ENCODE results near the gene CFAP70. TPM values are rescaled to one million over a fixed set of nuclear protein-coding genes. Genes with fewer than 3 reads are reported as not detected.

Gene CFAP70
- total RNA-seq, 4 donors from 2014 or later: 9.9 to 12.5 (median 11.7) TPM

GRCh38 chr10:73218431-73219191 lies 140.1 kb downstream of the CFAP70 start:
- no peak for DNase-seq
- WGBS, 2 donors: 92 to 97% methylated on average over 2 of the region's 2 CpGs
- H3K27ac ChIP-seq: no peak overlapping the region
- no peaks in the 10 kb centered on the region for H3K4me1 ChIP-seq
- H3K9me3 ChIP-seq: no peaks in the 10 kb centered on the region
- H3K36me3 ChIP-seq: peaks cover 10 to 11% of the 10 kb centered on the region in 2 donors
- no peak overlapping the region for H3K4me3 ChIP-seq (replicated peaks in 1 of 3)
- intact Hi-C loops (cut with DNase I): no loop called here
- no peak for TF ChIP-seq POLR2A (IDR thresholded peaks at IDR 0.05)
- TF ChIP-seq, protein P1, sequence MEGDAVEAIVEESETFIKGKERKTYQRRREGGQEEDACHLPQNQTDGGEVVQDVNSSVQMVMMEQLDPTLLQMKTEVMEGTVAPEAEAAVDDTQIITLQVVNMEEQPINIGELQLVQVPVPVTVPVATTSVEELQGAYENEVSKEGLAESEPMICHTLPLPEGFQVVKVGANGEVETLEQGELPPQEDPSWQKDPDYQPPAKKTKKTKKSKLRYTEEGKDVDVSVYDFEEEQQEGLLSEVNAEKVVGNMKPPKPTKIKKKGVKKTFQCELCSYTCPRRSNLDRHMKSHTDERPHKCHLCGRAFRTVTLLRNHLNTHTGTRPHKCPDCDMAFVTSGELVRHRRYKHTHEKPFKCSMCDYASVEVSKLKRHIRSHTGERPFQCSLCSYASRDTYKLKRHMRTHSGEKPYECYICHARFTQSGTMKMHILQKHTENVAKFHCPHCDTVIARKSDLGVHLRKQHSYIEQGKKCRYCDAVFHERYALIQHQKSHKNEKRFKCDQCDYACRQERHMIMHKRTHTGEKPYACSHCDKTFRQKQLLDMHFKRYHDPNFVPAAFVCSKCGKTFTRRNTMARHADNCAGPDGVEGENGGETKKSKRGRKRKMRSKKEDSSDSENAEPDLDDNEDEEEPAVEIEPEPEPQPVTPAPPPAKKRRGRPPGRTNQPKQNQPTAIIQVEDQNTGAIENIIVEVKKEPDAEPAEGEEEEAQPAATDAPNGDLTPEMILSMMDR (IDR thresholded peaks at IDR 0.05): no peak
- no peaks in the 10 kb centered on the region for H3K27me3 ChIP-seq

DNA sequence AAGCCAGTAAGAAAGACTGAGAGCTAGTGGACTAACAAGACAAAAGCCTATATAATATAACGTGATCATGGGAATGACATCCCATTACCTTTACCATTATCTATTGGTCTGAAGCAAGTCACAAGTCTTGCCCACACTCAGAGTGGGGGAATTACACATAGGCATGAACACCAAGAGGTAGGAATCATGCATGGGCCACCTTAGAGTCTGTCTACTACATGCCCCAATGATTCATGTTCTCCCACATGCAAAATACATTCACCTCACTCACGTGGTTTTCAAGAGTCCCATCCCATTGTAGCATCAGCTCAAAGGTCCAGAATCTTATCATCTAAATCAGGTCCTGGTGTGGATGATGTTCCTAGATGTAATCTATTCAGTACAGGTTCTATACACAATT lies 141.0 kb downstream of the CFAP70 start:
- no peaks in the 10 kb centered on the region for H3K9me3 ChIP-seq
- no peak for DNase-seq
- WGBS, 2 donors: 93 to 98% methylated on average over 2 of the region's 2 CpGs
- intact Hi-C loops (cut with DNase I): no loop called here
- H3K4me3 ChIP-seq (replicated peaks in 1 of 3): no peak overlapping the region
- H3K27me3 ChIP-seq: no peaks in the 10 kb centered on the region
- no peaks in the 10 kb centered on the region for H3K4me1 ChIP-seq
- TF ChIP-seq, protein P1 (IDR thresholded peaks at IDR 0.05): no peak
- TF ChIP-seq POLR2A (IDR thresholded peaks at IDR 0.05): no peak
- H3K36me3 ChIP-seq: peaks cover 10 to 11% of the 10 kb centered on the region in 2 donors
- H3K27ac ChIP-seq: no peak overlapping the region

GRCh38 chr10:73215749-73216148 lies 142.9 kb downstream of the CFAP70 start:
- no peak for DNase-seq
- H3K27me3 ChIP-seq: no peaks in the 10 kb centered on the region
- 94 to 96% methylated on average over 1 of the region's 1 CpG for WGBS, 2 donors
- H3K36me3 ChIP-seq: peaks cover 10 to 11% of the 10 kb centered on the region in 2 donors
- H3K9me3 ChIP-seq: no peaks in the 10 kb centered on the region
- H3K4me1 ChIP-seq: no peaks in the 10 kb centered on the region
- no peak for TF ChIP-seq POLR2A (IDR thresholded peaks at IDR 0.05)
- TF ChIP-seq, protein P1 (IDR thresholded peaks at IDR 0.05): no peak
- no peak overlapping the region for H3K4me3 ChIP-seq (replicated peaks in 1 of 3)
- intact Hi-C loops (cut with DNase I): no loop called here
- H3K27ac ChIP-seq: no peak overlapping the region

GRCh38 chr10:73211106-73211811 lies 147.4 kb downstream of the CFAP70 start:
- intact Hi-C loops (cut with DNase I): no loop called here
- H3K27ac ChIP-seq: no peak overlapping the region
- H3K4me3 ChIP-seq (replicated peaks in 1 of 3): no peak overlapping the region
- TF ChIP-seq, protein P1 (IDR thresholded peaks at IDR 0.05): no peak
- no peak for TF ChIP-seq POLR2A (IDR thresholded peaks at IDR 0.05)
- 94 to 95% methylated on average over 4 of the region's 4 CpGs for WGBS, 2 donors
- H3K27me3 ChIP-seq: no peaks in the 10 kb centered on the region
- peaks cover 0 to 7% of the 10 kb centered on the region in 2 donors for H3K36me3 ChIP-seq
- no peak for DNase-seq
- H3K9me3 ChIP-seq: no peaks in the 10 kb centered on the region
- no peaks in the 10 kb centered on the region for H3K4me1 ChIP-seq

Data from thyroid gland (tissue), 4 donors.